GM06990 (cell line): ENCODE data around the gene PPP1R9A.

Source experiments
- DNase-seq: peaks from one replicate; pipeline ENCODE4 v3.0.0-alpha.2; 2011; ENCODE audit not compliant: insufficient read length; ENCODE audit errors: extremely low read depth
- H3K27me3 ChIP-seq: replicated peaks from 2 replicates; pipeline ENCODE4 v1.6.0; 2011; ENCODE audit warnings: low read length; ENCODE audit not compliant: control insufficient read depth, insufficient read depth
- H3K36me3 ChIP-seq: 2 replicates; pipeline ENCODE4 v1.5.1; 2011; ENCODE audit warnings: low read length; ENCODE audit not compliant: control insufficient read depth, insufficient read depth
- H3K4me3 ChIP-seq: replicated peaks from 2 replicates; pipeline ENCODE4 v1.5.1; 2011; ENCODE audit warnings: low read depth, mild to moderate bottlenecking, control low read depth, low read length
- TF ChIP-seq, protein P1 (sequence below): IDR thresholded peaks from 2 replicates; pipeline ENCODE4 v1.5.1; 2011; ENCODE audit warnings: low read length, control low read depth, mild to moderate bottlenecking, inconsistent platforms; ENCODE audit not compliant: insufficient read depth, poor library complexity, severe bottlenecking

The PPP1R9A gene

DNA sequence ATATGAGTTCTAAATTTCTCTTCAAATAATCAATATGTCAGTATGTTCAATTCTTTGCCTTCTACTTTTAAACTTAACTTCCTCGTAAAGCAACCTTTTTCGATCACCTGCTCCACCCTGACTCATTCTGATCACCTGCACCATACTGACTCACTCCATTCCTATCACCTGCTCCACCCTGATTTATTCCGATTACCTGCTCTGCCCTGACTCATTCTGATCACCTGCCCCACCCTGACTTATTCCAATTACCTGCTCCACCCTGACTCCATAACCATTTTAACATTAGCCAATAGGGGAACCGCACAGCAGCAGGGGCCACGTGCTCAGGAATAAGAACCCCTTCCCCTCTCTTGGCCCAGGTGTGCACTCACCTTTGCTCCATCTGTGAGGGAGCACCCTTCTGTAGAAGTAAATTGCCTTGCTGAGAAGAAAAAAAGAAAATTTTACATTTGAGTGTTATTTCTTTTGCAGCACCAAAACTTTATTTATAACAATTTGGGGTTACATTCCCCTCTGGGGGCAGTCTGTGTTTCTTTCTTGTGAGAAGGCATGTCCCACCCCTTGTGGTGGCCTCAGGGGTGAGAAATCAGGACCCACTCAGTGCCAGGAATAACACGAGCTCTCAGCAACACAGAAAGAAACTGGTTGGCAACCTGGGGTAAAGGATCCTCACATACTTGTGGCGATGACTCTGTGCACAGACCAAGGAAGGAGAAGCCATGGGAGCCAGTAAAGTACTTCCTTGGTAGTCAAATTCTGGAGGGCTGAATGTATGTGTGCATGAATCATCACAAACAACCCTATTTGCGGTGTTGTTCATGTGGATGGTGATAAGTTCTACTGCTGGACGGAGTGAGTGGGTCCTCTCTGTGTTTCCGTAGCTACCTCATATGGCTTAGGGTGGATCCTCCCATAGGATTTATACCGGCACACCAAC lies 29.4 kb upstream of the PPP1R9A start:
- Histone ChIP-seq H3K36me3 (no peaks in the 10 kb centered on the region), H3K27me3 (no peaks in the 10 kb centered on the region), H3K4me3 (no peak overlapping the region)
- no peak for DNase-seq
- TF ChIP-seq, protein P1, sequence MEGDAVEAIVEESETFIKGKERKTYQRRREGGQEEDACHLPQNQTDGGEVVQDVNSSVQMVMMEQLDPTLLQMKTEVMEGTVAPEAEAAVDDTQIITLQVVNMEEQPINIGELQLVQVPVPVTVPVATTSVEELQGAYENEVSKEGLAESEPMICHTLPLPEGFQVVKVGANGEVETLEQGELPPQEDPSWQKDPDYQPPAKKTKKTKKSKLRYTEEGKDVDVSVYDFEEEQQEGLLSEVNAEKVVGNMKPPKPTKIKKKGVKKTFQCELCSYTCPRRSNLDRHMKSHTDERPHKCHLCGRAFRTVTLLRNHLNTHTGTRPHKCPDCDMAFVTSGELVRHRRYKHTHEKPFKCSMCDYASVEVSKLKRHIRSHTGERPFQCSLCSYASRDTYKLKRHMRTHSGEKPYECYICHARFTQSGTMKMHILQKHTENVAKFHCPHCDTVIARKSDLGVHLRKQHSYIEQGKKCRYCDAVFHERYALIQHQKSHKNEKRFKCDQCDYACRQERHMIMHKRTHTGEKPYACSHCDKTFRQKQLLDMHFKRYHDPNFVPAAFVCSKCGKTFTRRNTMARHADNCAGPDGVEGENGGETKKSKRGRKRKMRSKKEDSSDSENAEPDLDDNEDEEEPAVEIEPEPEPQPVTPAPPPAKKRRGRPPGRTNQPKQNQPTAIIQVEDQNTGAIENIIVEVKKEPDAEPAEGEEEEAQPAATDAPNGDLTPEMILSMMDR: no peak

DNA sequence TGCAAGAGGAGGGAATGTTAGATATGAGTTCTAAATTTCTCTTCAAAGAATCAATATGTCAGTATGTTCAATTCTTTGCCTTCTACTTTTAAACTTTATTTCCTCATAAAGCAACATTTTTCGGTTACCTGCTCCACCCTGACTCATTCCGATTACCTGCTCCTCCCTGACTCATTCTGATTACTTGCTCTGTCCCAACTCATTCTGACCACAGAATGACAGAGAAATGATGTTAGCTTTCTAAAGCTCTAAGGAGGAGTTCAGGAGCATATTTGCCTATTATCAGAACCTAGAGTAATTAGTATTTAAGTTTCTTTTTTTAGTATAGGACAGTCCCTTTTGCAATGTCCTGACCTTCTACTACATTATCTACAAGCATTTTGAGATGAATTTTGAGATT lies 24.5 kb upstream of the PPP1R9A start:
- Histone ChIP-seq H3K4me3 (no peak overlapping the region), H3K36me3 (no peaks in the 10 kb centered on the region), H3K27me3 (no peaks in the 10 kb centered on the region; the same call in 1 of the 2 replicates)
- no peak for DNase-seq
- TF ChIP-seq, protein P1: no peak

DNA sequence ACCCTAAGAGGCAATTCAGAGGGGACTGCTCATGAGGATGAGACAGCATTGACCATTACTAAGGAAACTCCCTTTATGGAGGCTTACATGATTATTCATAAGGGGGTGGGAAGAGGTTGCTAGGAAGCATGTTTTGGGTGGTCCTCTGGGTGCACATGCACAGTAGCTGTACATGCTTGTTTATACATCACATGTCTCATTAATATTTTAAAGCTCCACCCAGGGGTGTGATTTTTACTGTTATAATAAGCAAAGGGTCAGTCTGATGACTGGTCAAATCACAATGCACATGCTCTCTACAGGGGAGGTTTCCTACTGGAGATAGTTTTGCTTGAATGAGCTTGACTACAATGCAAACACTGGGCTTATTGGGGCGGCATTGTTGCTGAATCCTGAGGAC lies 23.8 kb upstream of the PPP1R9A start:
- DNase-seq: no peak
- TF ChIP-seq, protein P1: no peak
- H3K36me3 ChIP-seq: no peaks in the 10 kb centered on the region

DNA sequence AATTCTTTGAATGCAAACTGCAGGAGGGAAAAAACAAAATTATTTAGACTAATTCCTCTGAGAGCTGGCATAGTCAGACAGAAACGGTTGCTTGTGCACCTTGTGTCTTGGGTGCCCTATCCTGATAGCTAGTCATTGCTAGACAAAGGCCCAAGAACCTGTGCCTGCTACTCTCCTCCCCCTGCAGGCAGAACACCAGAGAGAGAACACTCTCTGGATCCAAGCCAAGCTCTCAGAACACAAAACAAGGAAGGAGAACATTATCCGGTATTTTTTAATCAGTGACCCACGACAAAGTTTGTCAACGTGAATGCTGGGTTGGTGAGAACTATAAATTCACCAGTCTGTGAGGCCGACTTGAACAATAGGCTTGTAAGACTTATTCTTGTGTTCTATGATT lies 18.8 kb upstream of the PPP1R9A start:
- Histone ChIP-seq H3K4me3 (no peak overlapping the region), H3K27me3 (no peaks in the 10 kb centered on the region; the same call in 1 of the 2 replicates), H3K36me3 (no peaks in the 10 kb centered on the region)
- no peak for DNase-seq
- TF ChIP-seq, protein P1: no peak

More for the DNA sequence above, 23.8 kb upstream of the PPP1R9A start:
- no peaks in the 10 kb centered on the region; the same call in 1 of the 2 replicates for H3K27me3 ChIP-seq
- H3K4me3 ChIP-seq: no peak overlapping the region

DNA sequence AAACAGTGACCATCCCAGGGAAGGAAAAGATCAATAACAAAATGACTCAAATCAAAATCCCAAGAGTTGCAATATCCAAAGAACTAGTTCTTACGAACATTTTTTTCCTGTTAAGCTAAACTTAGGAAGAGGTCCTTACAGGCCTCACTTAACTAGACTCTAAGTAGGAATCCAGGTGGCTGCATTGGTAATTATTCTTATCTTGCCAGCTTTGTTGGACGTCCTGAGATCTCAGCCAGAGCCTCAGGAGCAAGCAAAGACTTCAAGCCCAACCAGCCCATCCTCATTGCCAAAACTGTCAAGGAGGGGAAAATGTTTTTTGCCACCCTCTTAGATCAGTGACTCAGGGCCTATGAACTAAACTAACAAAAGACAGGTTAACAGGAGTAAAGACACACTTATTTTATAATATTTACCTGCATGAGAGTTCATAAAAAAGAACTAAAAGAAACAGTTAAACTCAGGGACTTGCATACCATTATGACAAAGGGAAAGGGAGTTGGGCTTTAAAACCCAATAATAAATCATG lies 18.3 kb upstream of the PPP1R9A start:
- no peak for DNase-seq
- no peaks in the 10 kb centered on the region; the same call in 1 of the 2 replicates for H3K27me3 ChIP-seq
- TF ChIP-seq, protein P1: no peak
- no peak overlapping the region for H3K4me3 ChIP-seq
- H3K36me3 ChIP-seq: no peaks in the 10 kb centered on the region
